GM10248 (cell line): ENCODE measurements around the gene CACNA2D3.

Source experiments
- CTCF ChIA-PET: fragments of 300-600 bp; sonication (Branson Sonifier 250); formaldehyde crosslinking; extraction: SDS; loops from one replicate; lab custom pipeline; 2021; ENCODE audit warnings: antibody characterized with exemption; lab: Yijun Ruan, JAX
- POLR2A ChIA-PET: fragments of 350-650 bp; sonication (Branson Sonifier 250); formaldehyde crosslinking; extraction: SDS; loops from one replicate; lab custom pipeline; 2020; ENCODE audit warnings: antibody characterized with exemption; lab: Yijun Ruan, JAX
- DNase-seq: peaks from one replicate; pipeline ENCODE4 v3.0.0; 2012; ENCODE audit errors: extremely low spot score
- TF ChIP-seq, protein P1 (sequence below): IDR thresholded peaks from 2 replicates; pipeline ENCODE4 v1.5.1; 2012; ENCODE audit warnings: mild to moderate bottlenecking, low read depth; ENCODE audit errors: extremely low read depth, missing control alignments, control extremely low read depth

The CACNA2D3 gene

DNA sequence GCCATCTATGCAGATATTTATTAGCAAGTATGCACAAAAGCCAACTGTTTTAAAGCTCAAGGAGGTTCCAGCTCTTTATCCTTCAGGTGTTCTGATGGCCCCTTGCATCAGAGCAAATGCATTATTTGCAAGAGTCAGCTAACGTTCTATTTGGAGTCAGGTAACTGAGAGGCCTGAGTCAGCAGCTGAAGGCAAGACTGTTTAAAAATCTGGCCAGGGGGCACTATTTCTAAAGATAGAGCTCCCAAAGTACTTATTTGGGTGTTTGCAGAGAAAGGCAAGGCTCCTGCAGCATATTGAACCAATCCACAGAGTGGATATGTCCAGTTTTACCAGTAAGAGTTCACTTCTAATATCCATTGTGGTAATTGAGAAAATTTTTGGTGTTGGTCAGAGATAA, 659.4 kb downstream of the CACNA2D3 start:
- ChIA-PET POLR2A (no interaction called here), CTCF (interaction anchor here (1.3 to 1.9 kb wide), 2 partner anchors 10 to 21 kb away, joined by 3 to 4 read pairs; no protein-coding TSS in a partner anchor)
- no peak for DNase-seq
- TF ChIP-seq, protein P1, sequence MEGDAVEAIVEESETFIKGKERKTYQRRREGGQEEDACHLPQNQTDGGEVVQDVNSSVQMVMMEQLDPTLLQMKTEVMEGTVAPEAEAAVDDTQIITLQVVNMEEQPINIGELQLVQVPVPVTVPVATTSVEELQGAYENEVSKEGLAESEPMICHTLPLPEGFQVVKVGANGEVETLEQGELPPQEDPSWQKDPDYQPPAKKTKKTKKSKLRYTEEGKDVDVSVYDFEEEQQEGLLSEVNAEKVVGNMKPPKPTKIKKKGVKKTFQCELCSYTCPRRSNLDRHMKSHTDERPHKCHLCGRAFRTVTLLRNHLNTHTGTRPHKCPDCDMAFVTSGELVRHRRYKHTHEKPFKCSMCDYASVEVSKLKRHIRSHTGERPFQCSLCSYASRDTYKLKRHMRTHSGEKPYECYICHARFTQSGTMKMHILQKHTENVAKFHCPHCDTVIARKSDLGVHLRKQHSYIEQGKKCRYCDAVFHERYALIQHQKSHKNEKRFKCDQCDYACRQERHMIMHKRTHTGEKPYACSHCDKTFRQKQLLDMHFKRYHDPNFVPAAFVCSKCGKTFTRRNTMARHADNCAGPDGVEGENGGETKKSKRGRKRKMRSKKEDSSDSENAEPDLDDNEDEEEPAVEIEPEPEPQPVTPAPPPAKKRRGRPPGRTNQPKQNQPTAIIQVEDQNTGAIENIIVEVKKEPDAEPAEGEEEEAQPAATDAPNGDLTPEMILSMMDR, result no peak

DNA sequence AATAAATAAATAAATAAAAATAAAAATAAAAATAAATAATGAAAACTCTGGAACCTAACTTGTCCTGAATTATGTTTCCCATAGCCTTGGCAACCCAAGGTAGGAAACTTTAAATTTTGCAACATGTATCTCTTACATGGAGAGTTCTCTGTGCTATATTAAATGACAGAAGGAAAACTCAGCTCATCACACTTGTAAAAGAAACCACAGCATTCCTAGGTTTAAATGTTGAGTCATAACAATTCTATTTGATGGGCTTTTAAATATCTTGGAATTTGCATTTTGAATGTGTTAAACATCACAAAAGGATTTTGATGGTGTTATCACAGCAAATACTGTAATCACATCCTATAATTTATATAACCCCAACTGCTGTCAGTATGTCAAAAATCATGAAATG, 661.3 kb downstream of the CACNA2D3 start:
- ChIA-PET CTCF (no interaction called here), POLR2A (no interaction called here)
- DNase-seq, result no peak
- TF ChIP-seq, protein P1, result no peak

DNA sequence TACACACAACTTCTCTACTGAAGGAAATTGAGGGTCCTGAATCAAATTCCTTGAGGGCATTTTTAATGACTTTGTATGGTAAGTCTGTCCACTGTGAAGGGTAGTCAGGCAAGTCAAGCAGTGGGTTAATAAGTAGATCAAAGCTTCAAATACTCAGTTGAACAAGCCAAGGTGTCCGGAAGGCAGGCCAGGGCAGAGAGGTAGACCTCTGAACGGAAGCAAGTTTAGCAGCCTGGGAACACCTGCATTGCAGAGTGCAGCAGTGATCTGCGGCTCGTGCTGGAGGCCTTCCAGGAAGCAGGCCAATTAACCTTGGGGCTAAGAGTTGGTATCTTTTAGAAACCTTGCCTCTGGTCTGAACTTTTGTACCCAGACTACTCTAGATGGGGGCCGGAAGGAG, 661.7 kb downstream of the CACNA2D3 start:
- POLR2A ChIA-PET, result no interaction called here
- TF ChIP-seq, protein P1, result no peak
- CTCF ChIA-PET, result no interaction called here
- no peak for DNase-seq

DNA sequence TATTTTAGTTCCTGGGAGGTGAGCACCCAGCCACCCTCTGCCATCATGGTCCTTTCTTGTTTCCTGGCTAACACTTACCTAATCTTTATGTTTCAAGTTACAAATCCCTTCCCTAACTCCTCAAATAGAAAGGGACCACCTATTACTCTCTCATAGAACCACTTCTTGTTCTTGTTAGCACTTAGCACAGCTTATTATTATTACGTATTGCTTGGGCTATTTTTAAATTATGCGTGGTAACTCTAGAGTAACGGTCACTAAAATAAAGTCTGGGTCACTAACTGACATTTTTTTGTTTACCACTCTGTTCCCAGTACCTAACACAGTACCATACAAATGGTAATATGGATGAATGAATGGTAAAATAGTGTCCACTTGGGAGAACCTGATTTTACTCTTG, 663.6 kb downstream of the CACNA2D3 start:
- ChIA-PET CTCF (no interaction called here), POLR2A (no interaction called here)
- TF ChIP-seq, protein P1, result no peak
- DNase-seq, result no peak

DNA sequence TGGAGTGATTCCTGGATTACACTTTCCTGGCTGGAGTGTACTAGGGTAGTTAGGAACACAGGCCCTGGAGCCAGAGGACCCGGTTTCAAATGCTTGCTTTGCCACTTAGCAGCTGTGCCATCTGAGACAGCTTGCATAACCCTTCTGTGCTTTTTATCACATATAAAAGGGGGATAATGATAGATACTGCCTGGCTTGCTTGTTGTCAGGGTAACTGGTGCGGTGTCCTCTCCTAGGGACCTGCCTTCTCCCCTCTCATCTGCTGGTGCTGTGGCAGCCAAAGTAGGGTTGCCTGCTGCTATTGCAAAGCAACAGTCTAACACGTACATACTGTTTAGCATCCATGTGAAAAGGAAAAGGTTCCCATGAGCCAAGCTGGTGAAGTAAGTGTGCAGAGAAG, 667.7 kb downstream of the CACNA2D3 start:
- ChIA-PET POLR2A (no interaction called here), CTCF (interaction anchor here (0.9 to 1.5 kb wide), 3 partner anchors 11 to 63 kb away, joined by 3 read pairs; no protein-coding TSS in a partner anchor)
- TF ChIP-seq, protein P1, result no peak
- no peak for DNase-seq

DNA sequence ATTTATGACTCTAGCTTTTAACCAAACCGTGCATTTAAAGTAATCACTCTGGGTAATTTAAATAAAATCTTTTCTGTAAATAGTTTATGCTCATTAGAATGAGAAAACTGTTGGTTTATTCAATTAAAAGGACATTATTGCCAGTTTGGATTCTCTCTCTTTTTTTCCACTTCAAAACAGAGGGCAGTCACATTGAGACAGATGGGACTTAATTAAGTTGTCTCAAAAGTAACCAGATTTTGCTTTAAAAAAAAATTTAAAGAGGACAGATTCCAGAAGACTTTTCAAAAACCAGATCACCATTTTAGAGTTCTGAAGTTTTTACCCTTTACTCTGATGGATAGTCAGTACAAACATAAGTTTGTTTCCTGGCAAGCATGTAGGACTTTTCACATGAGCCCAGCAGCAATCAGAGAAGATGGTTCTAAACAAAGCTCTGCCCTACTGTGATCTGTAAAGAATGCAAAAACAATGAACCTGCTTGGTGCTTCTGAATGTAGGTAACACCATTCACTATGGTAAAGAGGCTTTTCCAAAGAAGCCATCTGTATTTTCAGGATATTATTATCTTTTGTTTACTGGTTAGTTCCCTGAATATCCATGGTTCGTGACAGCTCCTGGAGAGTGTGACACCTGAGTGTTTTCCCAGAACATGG, 669.3 kb downstream of the CACNA2D3 start:
- DNase-seq, result no peak
- ChIA-PET CTCF (interaction anchor here (1.5 kb wide), 1 partner anchor 14 kb away, joined by 3 read pairs; no protein-coding TSS in a partner anchor), POLR2A (no interaction called here)
- TF ChIP-seq, protein P1, result no peak
